Erythroblast (primary cell): Measurements from ENCODE around the gene TRAPPC1.

Experiments used
- DNase-seq, 2 experiments: peaks; one replicate each; lab custom pipeline; 2025; lab: John Stamatoyannopoulos, UW
- GATA1 ChIP-seq: IDR thresholded peaks from 2 replicates; pipeline ENCODE4 v1.6.1; 2011; ENCODE audit warnings: low read depth, mild to moderate bottlenecking, control low read depth, low read length, moderate library complexity
- POLR2A ChIP-seq: IDR thresholded peaks from 2 replicates; pipeline ENCODE4 v1.6.1; 2011; ENCODE audit warnings: mild to moderate bottlenecking, low read length

TRAPPC1 gene

GRCh38 chr17:7885367-7886226 is 46.1 kb downstream of the TRAPPC1 start:
- peak; percentile 64 to 67 for DNase-seq
- TF ChIP-seq POLR2A (peak; percentile 24), GATA1 (no peak)

- peak; percentile 41 to 58 for DNase-seq
- TF ChIP-seq GATA1 (no peak), POLR2A (no peak)
Measured at GRCh38 chr17:7884581-7885366, 47.0 kb downstream of the TRAPPC1 start.

GRCh38 chr17:7883781-7884386 is 47.9 kb downstream of the TRAPPC1 start:
- TF ChIP-seq POLR2A = no peak
- no peak for TF ChIP-seq GATA1
- peak; percentile 31 to 41 for DNase-seq

- no peak for DNase-seq
- TF ChIP-seq GATA1 (no peak), POLR2A (no peak)
Measured at GRCh38 chr17:7882629-7883028, 49.1 kb downstream of the TRAPPC1 start.

GRCh38 chr17:7882068-7882467 is 49.7 kb downstream of the TRAPPC1 start:
- DNase-seq = no peak

GRCh38 chr17:7881276-7882054 is 50.3 kb downstream of the TRAPPC1 start:
- TF ChIP-seq GATA1 (no peak), POLR2A (no peak)
- peak; percentile 23 to 42 for DNase-seq

More at GRCh38 chr17:7882068-7882467, 49.7 kb downstream of the TRAPPC1 start:
- TF ChIP-seq POLR2A (no peak), GATA1 (no peak)
